Tibial artery (tissue), 4 donors: ENCODE data around the gene TXNRD2.

ENCODE experiments used
- DNase-seq, 2 donors: peaks; one replicate each; pipeline ENCODE4 v3.0.0-alpha.2; 2019
- H3K27ac ChIP-seq, 2 donors: fragments of 200-600 bp; sonication (generic) in 1 of 2; 1 replicate in 1 of 2; 2 replicates in 1 of 2; pipeline ENCODE4 v1.5.1; 2018 to 2019; ENCODE audit warnings: mild to moderate bottlenecking in 1 of 2
- H3K27me3 ChIP-seq, 2 donors: fragments of 200-600 bp; sonication (generic) in 1 of 2; one replicate each; pipeline versions ENCODE4 v1.5.1 to v1.6.0; 2016 to 2019
- H3K36me3 ChIP-seq, 3 donors: fragments of 200-600 bp; sonication (generic) in 2 of 3; one replicate each; pipeline ENCODE4 v1.5.1; 2016 to 2019; ENCODE audit warnings: mild to moderate bottlenecking in 2 of 3
- H3K4me1 ChIP-seq, 4 donors: fragments of 200-600 bp; sonication (generic) in 2 of 4; 1 replicate in 3 of 4; 2 replicates in 1 of 4; pipeline ENCODE4 v1.5.1; 2016 to 2019
- H3K4me3 ChIP-seq, 2 donors: fragments of 200-600 bp; sonication (generic) in 1 of 2; 1 replicate in 1 of 2; 2 replicates in 1 of 2; pipeline ENCODE4 v1.5.1; 2018 to 2019; ENCODE audit warnings: mild to moderate bottlenecking in 2 of 2
- H3K9me3 ChIP-seq, 3 donors: fragments of 200-600 bp; sonication (generic) in 1 of 3; one replicate each; pipeline ENCODE4 v1.5.1; 2016 to 2019
- CTCF ChIP-seq, 2 experiments: fragments of 200-600 bp in 1 of 2; fragments of 450-650 bp in 1 of 2; IDR thresholded peaks; one replicate each; pipeline ENCODE4 v1.5.1; 2017 to 2019; ENCODE audit warnings: antibody characterized with exemption in 2 of 2, mild to moderate bottlenecking in 1 of 2, moderate library complexity in 1 of 2
- intact Hi-C: fragments of 100-400 bp; cut with DNase I; formaldehyde crosslinking; loops from one replicate; pipeline ENCODE4 v1.15.0; 2023; ENCODE audit warnings: low total_unique reads

The TXNRD2 gene

DNA sequence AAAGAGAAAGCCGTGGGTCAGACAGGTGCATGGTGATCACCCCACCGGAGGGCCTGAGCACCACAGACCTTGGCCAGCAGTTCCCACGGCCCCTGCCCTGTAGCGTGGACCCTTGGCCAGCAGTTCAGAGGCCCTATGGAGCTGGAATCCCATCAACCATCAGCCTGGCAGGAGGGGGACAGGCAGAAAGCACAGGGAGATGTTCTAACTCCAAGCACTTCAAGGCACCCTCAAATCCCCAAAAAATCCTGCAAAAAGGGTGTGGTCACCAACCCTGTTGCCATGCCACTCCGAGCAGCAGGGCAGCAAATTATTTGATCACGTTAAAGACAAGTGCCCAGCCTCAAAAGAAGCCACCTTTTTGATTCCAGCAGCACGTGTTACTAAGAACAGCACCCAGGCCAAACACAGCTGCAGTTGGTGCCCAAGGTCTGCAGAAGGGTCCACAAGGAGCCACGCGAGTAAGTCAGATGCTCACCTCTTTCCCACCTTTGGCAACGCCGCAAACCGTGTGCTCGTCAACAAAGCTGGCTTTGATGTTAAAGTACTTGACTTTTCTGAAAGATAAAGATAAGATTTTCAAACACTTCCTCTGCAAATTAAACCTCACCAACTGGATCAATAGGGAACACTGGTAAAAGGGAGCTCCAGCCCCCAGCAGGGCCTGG is 26.2 kb downstream of the TXNRD2 start:
- DNase-seq: no peak
- no peaks in the 10 kb centered on the region for H3K4me1 ChIP-seq
- intact Hi-C loops: no loop called here
- H3K4me3 ChIP-seq: no peak overlapping the region
- no peak for TF ChIP-seq CTCF (IDR thresholded peaks at IDR 0.05)
- no peaks in the 10 kb centered on the region for H3K9me3 ChIP-seq
- H3K27me3 ChIP-seq: no peaks in the 10 kb centered on the region
- H3K27ac ChIP-seq: no peak overlapping the region
- H3K36me3 ChIP-seq: peaks cover 51 to 92% (median 72%) of the 10 kb centered on the region in 3 donors

DNA sequence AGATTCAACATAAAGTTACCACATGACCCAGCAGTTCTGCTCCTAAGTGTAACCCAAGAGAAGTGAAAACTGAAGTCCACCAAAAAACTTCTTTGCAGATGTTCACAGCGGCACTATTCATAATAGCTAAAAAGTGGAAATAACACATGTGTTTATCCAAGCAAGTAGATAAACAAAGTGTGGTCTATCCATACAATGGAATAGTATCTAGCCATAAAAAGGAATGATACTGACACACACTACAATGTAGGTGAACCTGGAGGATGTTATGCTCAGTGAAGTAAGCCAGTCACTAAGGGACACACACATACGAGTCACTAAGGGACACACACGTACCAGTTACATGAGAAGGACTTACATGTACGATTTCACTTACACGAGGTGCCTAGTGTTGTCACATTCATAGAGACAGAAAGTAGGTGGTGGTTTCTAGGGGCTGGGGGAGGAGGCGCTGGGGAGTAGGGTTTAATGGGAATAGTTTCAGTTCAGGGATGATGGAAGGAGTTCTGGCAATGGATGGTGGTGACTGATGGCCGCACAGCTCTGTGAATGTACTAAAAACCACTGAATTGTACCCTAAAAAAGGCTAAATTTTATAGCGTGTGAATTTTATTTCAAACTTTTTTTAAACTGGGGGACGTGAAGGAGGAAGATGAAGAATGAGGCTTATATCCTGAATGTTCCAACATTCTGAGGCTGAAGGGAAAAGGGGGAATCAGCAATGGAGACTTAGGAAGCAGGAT is 27.2 kb downstream of the TXNRD2 start:
- Histone ChIP-seq H3K27ac (no peak overlapping the region), H3K9me3 (no peaks in the 10 kb centered on the region), H3K36me3 (peaks cover 51 to 92% (median 75%) of the 10 kb centered on the region in 3 donors), H3K27me3 (no peaks in the 10 kb centered on the region), H3K4me1 (no peaks in the 10 kb centered on the region), H3K4me3 (no peak overlapping the region)
- DNase-seq: no peak
- intact Hi-C loops: no loop called here
- TF ChIP-seq CTCF (IDR thresholded peaks at IDR 0.05): no peak

DNA sequence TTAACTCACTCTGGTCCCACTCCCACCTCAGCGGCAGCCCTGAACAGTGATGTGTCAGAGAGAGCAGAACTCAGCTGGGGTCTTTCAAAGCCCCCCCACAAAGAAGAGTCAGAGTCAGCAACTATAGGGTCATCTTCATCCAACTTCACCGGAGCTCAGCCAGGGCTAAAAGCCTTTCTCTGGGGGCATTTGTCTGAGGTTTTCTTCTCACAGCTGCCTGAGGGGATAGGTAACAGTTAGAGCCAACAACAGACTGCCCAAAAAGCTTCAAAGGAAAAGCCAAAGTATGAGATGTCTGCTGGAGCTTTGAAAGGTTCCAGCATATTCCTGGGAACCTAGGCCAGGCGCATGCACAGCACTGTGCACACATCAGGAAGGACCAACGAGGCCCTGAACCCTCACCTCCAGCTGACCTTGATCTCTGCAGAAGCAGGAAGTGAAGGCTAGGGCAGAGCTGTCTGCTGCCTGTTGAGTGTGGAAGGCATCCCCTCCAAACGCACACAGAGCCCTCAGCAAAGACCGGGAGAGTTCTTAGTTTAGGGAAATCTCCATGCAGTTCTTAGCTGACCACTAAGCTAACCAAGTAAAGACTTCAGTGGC is 28.2 kb downstream of the TXNRD2 start:
- TF ChIP-seq CTCF (IDR thresholded peaks at IDR 0.05): no peak
- Histone ChIP-seq H3K27ac (no peak overlapping the region), H3K4me1 (no peaks in the 10 kb centered on the region), H3K36me3 (peaks cover 45 to 86% (median 70%) of the 10 kb centered on the region in 3 donors), H3K4me3 (no peak overlapping the region), H3K9me3 (no peaks in the 10 kb centered on the region), H3K27me3 (no peaks in the 10 kb centered on the region)
- intact Hi-C loops: no loop called here
- no peak for DNase-seq

DNA sequence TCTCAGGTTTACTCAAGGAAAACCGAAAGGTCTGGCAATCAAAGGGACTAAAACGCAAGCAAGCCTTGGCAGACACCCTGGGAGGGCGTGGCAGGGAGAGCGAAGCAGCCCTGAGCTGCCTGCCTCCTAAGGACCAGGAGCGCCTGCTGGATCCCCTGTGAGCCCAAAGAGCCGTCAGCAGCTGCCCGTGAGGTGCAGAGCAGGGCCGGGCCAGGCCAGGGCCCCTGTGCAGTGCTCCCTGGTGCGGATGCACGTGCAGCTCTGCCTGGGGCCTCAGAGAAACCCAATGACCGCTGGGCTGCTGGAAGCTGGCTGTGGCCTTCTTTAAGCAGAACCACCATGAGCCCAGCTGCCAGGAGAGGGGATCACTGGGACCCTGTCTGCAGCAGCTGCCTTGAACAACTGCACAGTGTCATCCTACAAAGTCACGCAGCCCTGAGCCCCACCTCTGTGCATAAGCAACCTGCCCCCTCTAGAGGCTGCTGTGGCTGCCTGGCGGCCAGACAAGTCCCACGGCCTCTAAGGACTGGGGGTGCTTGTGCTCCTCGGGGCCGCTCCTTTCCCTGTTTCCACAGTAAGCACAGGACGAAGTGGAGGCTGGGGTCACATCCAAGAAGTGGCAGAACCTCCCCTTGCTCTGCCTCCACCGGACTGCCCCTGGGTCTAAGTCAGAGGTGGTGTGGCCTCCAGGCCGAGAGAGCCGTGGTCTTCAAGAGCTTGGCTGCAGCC is 29.2 kb downstream of the TXNRD2 start:
- Histone ChIP-seq H3K36me3 (peaks cover 35 to 85% (median 63%) of the 10 kb centered on the region in 3 donors), H3K27ac (no peak overlapping the region), H3K27me3 (no peaks in the 10 kb centered on the region), H3K4me1 (no peaks in the 10 kb centered on the region), H3K9me3 (no peaks in the 10 kb centered on the region), H3K4me3 (no peak overlapping the region)
- no peak for TF ChIP-seq CTCF (IDR thresholded peaks at IDR 0.05)
- intact Hi-C loops: no loop called here
- no peak for DNase-seq

- no peak for DNase-seq
- Histone ChIP-seq H3K4me3 (no peak overlapping the region), H3K27ac (no peak overlapping the region), H3K4me1 (no peaks in the 10 kb centered on the region), H3K27me3 (no peaks in the 10 kb centered on the region), H3K36me3 (peaks cover 33 to 85% (median 57%) of the 10 kb centered on the region in 3 donors), H3K9me3 (no peaks in the 10 kb centered on the region)
- TF ChIP-seq CTCF (IDR thresholded peaks at IDR 0.05): no peak
- intact Hi-C loops: no loop called here
Measured at GRCh38 chr22:19911540-19912270, 29.9 kb downstream of the TXNRD2 start.
